H1 (cell line): ENCODE measurements around the gene TUBE1. TPM values are rescaled to one million over a fixed set of nuclear protein-coding genes. Genes with fewer than 3 reads are reported as not detected.

Experiments used
- ATF3 ChIP-seq: IDR thresholded peaks from 2 replicates; pipeline ENCODE4 v1.6.1; 2011; ENCODE audit warnings: low read depth, mild to moderate bottlenecking, low read length; ENCODE audit not compliant: insufficient read depth
- BCL11A ChIP-seq, 2 experiments: IDR thresholded peaks; one replicate each; pipeline ENCODE4 v1.6.1; 2011; ENCODE audit warnings: low read depth in 2 of 2, low read length in 2 of 2, mild to moderate bottlenecking in 2 of 2
- CBX5 ChIP-seq: fragments of 300-800, 300-1000 bp; sonication (generic); IDR thresholded peaks from 2 replicates; pipeline ENCODE4 v1.7.1; 2016; ENCODE audit warnings: antibody characterized with exemption, low read length, low read depth
- CHD2 ChIP-seq: IDR thresholded peaks from 2 replicates; pipeline ENCODE4 v1.6.1; 2012; ENCODE audit warnings: low read length, improper control_type of control experiment
- polyA plus RNA-seq, 7 experiments: library from polyadenylated mRNA; depleted of rRNA in 3 of 7; stranded (reverse) in 5 of 7; unstranded in 2 of 7; fragments of >200 nt in 5 of 7; fragments of 200-250 nt in 2 of 7; gene quantifications; 1 replicate in 5 of 7; 2 replicates in 1 of 7; 4 replicates in 1 of 7; pipeline versions ENCODE4 v1.2.1 to v1.2.3, GENCODE V29; 2011 to 2013; ENCODE audit warnings: missing spikeins in 2 of 7, mixed read lengths in 2 of 7
- total RNA-seq: library from RNA; stranded (reverse); fragmentation: NEBNext Ultra II Directional; extraction: Animal tissue kit (Norgen Biotek cat#: 25700); gene quantifications from 2 replicates; pipeline ENCODE4 v1.2.1, GENCODE V29; 2021

TUBE1 gene
- total and polyA plus RNA-seq, 2 of the 8 experiments (the other 6 are each of a cell fraction or from before 2014, with no cell fraction given) = 8.0 to 15.9 TPM

- TF ChIP-seq CHD2 (no peak), BCL11A (IDR thresholded peaks at IDR 0.05; ENCODE audit: low read depth in 2 of 2, low read length in 2 of 2) (no peak), ATF3 (no peak), CBX5 (no peak)
Observed at GRCh38 chr6:112033791-112034615, 53.3 kb downstream of the TUBE1 start (continued).
